ENCODE data around the gene SLC5A11. TPM values are rescaled to one million over a fixed set of nuclear protein-coding genes. Genes with fewer than 3 reads are reported as not detected.

The SLC5A11 gene
- polyA plus RNA-seq, 1 experiment = not detected

DNA sequence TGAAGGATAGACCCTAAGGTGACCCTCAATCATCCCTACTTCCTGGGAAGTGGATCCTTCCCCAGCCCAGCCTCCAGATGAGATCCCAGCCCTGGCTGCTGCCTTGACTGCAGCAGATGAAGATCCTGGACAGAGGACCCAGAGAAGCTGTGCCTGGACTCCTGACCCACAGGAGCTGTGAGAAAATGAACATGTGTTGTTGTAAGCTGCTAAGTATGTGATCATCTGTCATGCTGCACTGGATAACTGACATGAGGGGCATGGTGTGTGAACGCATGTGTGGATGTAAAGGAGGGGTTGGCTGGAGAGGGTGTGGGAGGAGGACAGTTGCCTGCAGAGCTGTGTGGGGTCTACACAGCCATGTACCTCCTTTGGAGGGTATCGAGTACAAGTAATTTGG, 69.3 kb downstream of the SLC5A11 start:
- TF ChIP-seq, protein P1, sequence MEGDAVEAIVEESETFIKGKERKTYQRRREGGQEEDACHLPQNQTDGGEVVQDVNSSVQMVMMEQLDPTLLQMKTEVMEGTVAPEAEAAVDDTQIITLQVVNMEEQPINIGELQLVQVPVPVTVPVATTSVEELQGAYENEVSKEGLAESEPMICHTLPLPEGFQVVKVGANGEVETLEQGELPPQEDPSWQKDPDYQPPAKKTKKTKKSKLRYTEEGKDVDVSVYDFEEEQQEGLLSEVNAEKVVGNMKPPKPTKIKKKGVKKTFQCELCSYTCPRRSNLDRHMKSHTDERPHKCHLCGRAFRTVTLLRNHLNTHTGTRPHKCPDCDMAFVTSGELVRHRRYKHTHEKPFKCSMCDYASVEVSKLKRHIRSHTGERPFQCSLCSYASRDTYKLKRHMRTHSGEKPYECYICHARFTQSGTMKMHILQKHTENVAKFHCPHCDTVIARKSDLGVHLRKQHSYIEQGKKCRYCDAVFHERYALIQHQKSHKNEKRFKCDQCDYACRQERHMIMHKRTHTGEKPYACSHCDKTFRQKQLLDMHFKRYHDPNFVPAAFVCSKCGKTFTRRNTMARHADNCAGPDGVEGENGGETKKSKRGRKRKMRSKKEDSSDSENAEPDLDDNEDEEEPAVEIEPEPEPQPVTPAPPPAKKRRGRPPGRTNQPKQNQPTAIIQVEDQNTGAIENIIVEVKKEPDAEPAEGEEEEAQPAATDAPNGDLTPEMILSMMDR (IDR thresholded peaks at IDR 0.05; ENCODE audit: low read depth, low read length) = no peak
- Histone ChIP-seq H3K27ac (ENCODE audit: low read depth, low read length) (no peak overlapping the region), H3K4me3 (ENCODE audit: low read depth, low read length) (no peak overlapping the region), H3K9me3 (ENCODE audit: control insufficient read depth, insufficient read depth, low read length) (no peaks in the 10 kb centered on the region), H3K27me3 (ENCODE audit: control insufficient read depth, insufficient read depth, low read length) (no peaks in the 10 kb centered on the region)
- ChIA-PET CTCF (interaction anchor here (2.3 kb wide), 1 partner anchor 9 kb away, joined by 11 read pairs; no protein-coding TSS in a partner anchor), POLR2A (no interaction called here)
- no peak for DNase-seq (ENCODE audit: low read depth, low spot score)

DNA sequence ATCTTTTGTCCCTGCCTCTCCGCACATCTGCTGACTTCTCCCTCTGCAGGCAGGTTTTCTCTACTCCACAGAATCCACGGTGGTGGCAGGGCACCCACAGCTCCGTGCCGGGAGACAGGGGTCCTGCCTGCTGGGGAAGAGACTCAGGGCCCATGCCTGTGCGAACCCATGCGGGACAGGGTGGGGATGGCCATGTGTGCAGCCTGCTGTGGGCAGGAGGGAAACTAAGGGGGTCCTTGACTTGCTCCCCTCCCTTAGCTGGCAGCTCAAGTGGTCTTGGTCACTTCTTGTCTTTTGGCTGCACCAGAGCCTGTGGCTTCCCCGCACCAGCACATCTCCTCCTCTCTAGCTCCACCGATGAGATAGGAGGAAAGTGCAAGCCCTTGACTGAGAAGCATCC, 69.8 kb downstream of the SLC5A11 start:
- no peaks in the 10 kb centered on the region for H3K27me3 ChIP-seq (ENCODE audit: control insufficient read depth, insufficient read depth, low read length)
- CTCF ChIA-PET = interaction anchor here (2.3 kb wide), 1 partner anchor 9 kb away, joined by 11 read pairs; no protein-coding TSS in a partner anchor
- TF ChIP-seq, protein P1 (IDR thresholded peaks at IDR 0.05; ENCODE audit: low read depth, low read length) = no peak
- DNase-seq (ENCODE audit: low read depth, low spot score) = no peak
- no peaks in the 10 kb centered on the region for H3K9me3 ChIP-seq (ENCODE audit: control insufficient read depth, insufficient read depth, low read length)
- H3K4me3 ChIP-seq (ENCODE audit: low read depth, low read length) = no peak overlapping the region
- POLR2A ChIA-PET = no interaction called here
- no peak overlapping the region for H3K27ac ChIP-seq (ENCODE audit: low read depth, low read length)

DNA sequence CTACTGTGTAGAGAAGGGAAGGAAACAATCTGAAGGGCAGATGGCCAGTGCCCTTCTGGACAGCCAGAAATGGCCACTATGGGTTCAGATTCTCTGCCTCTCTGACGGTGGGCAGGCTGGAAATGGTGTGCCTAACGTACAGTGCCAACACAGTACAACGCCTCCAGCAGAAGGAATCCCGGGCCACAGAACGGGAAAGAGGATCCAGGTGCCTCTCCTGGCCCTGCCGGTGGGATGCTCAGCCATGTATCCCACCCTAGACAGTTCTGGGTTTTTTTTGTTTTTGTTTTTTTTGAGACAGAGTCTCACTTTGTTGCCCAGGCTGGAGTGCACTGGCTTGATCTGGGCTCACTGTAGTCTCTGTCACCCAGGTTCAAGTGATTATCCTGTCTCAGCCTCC, 71.5 kb downstream of the SLC5A11 start:
- POLR2A ChIA-PET = interaction anchor here (0.7 kb wide), 1 partner anchor 12 kb away, joined by 3 read pairs; no protein-coding TSS in a partner anchor
- Histone ChIP-seq H3K9me3 (ENCODE audit: control insufficient read depth, insufficient read depth, low read length) (no peaks in the 10 kb centered on the region), H3K27me3 (ENCODE audit: control insufficient read depth, insufficient read depth, low read length) (no peaks in the 10 kb centered on the region), H3K27ac (ENCODE audit: low read depth, low read length) (no peak overlapping the region), H3K4me3 (ENCODE audit: low read depth, low read length) (no peak overlapping the region)
- TF ChIP-seq, protein P1 (IDR thresholded peaks at IDR 0.05; ENCODE audit: low read depth, low read length) = no peak
- CTCF ChIA-PET = no interaction called here
- DNase-seq (ENCODE audit: low read depth, low spot score) = no peak

DNA sequence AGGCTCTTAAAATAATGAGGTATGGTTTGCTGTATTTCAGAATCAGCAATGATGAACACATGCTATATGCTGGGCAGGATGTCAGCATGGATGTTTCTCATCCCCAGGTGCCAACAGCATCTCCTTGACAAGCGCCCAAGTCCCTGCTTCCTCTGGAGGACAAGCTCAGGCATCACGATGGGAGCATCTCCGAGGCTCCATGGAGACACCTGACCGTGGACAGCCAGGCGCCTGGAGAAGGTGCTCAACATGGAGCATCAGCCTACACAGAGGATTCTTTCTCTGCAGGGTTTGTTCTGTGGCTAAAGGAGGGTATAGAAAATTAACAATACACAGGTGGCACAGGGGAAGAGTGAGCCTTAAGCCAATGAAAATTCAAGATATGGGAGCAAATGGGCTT, 72.1 kb downstream of the SLC5A11 start:
- DNase-seq (ENCODE audit: low read depth, low spot score) = no peak
- TF ChIP-seq, protein P1 (IDR thresholded peaks at IDR 0.05; ENCODE audit: low read depth, low read length) = no peak
- POLR2A ChIA-PET = no interaction called here
- CTCF ChIA-PET = no interaction called here
- no peaks in the 10 kb centered on the region for H3K27me3 ChIP-seq (ENCODE audit: control insufficient read depth, insufficient read depth, low read length)
- H3K9me3 ChIP-seq (ENCODE audit: control insufficient read depth, insufficient read depth, low read length) = no peaks in the 10 kb centered on the region
- no peak overlapping the region for H3K4me3 ChIP-seq (ENCODE audit: low read depth, low read length)
- no peak overlapping the region for H3K27ac ChIP-seq (ENCODE audit: low read depth, low read length)

DNA sequence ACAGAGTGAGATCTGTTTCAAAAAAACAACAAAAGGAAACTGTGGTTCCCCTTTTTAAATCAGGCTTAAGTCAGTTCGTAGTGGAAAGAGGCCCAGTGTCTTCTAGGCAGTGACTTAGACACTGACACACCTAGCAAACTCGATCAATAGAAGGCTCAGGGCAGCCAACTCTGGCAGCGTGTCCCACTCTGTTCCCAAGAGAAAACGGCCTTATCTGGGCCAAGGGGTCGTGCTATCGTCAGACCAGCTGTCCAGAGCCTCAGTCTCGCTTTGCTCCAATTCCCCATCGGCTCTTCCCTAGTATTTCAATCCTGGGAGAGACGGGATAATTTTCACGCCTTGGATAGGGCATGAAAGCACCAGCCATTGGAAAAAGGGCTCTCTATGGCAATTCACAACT, 72.9 kb downstream of the SLC5A11 start:
- Histone ChIP-seq H3K27ac (ENCODE audit: low read depth, low read length) (no peak overlapping the region), H3K27me3 (ENCODE audit: control insufficient read depth, insufficient read depth, low read length) (no peaks in the 10 kb centered on the region), H3K4me3 (ENCODE audit: low read depth, low read length) (no peak overlapping the region), H3K9me3 (ENCODE audit: control insufficient read depth, insufficient read depth, low read length) (no peaks in the 10 kb centered on the region)
- ChIA-PET CTCF (no interaction called here), POLR2A (no interaction called here)
- no peak for DNase-seq (ENCODE audit: low read depth, low spot score)
- TF ChIP-seq, protein P1 (IDR thresholded peaks at IDR 0.05; ENCODE audit: low read depth, low read length) = no peak

Measured in AG04450 (cell line).